GM12878 (cell line): ENCODE data around the gene C4orf17. TPM values are rescaled to one million over a fixed set of nuclear protein-coding genes. Genes with fewer than 3 reads are reported as not detected.

Experiments used
- BCL11A ChIP-seq: IDR thresholded peaks from 2 replicates; pipeline ENCODE4 v1.6.1; 2011; ENCODE audit warnings: low read depth, low read length
- BMI1 ChIP-seq: fragments of 450-650 bp; IDR thresholded peaks from 2 replicates; pipeline ENCODE4 v1.6.1; 2016; ENCODE audit warnings: mild to moderate bottlenecking, moderate library complexity, borderline replicate concordance
- IKZF1 ChIP-seq: fragments of 450-650 bp; conservative IDR thresholded peaks from 2 replicates; pipeline ENCODE4 v1.6.1; 2017; ENCODE audit warnings: antibody characterized with exemption, mild to moderate bottlenecking
- IRF4 ChIP-seq: IDR thresholded peaks from 2 replicates; pipeline ENCODE4 v1.6.1; 2011; ENCODE audit warnings: low read depth, low read length
- POLR2AphosphoS2 ChIP-seq: IDR thresholded peaks from 2 replicates; pipeline ENCODE4 v1.6.1; 2011; ENCODE audit warnings: low read depth, mild to moderate bottlenecking, low read length, improper control_type of control experiment, moderate library complexity
- RAD51 ChIP-seq: fragments of 450-650 bp; IDR thresholded peaks from 2 replicates; pipeline ENCODE4 v1.6.1; 2016; ENCODE audit warnings: moderate library complexity, mild to moderate bottlenecking, inconsistent platforms
- REST ChIP-seq: IDR thresholded peaks from 2 replicates; pipeline ENCODE4 v1.6.1; 2012; ENCODE audit warnings: mild to moderate bottlenecking, low read depth, low read length
- SIX5 ChIP-seq: IDR thresholded peaks from 2 replicates; pipeline ENCODE4 v1.6.1; 2011; ENCODE audit warnings: mild to moderate bottlenecking, low read depth, low read length, moderate library complexity; ENCODE audit not compliant: severe bottlenecking
- SPI1 ChIP-seq: IDR thresholded peaks from 2 replicates; pipeline ENCODE4 v1.6.1; 2011; ENCODE audit warnings: low read depth, mild to moderate bottlenecking, low read length, moderate library complexity, borderline replicate concordance; ENCODE audit not compliant: insufficient read depth
- ZNF217 ChIP-seq: fragments of 450-650 bp; IDR thresholded peaks from 2 replicates; pipeline ENCODE4 v1.6.1; 2017; ENCODE audit warnings: antibody characterized with exemption, mild to moderate bottlenecking
- polyA plus RNA-seq, 11 experiments: library from polyadenylated mRNA; depleted of rRNA in 4 of 11; unstranded in 6 of 11; stranded (reverse) in 5 of 11; fragments of >200 nt; fragmentation: Nextera tagmentation in 4 of 11; fragmentation: Illumina TruSeq in 1 of 11; extraction: Ambion mirVana in 4 of 11; extraction: Trizol in 1 of 11; gene quantifications; 1 replicate in 1 of 11; 2 replicates in 10 of 11; pipeline versions ENCODE4 v1.2.1 to v1.2.3, GENCODE V29; 2011 to 2016; ENCODE audit warnings: inconsistent platforms in 2 of 11, missing spikeins in 2 of 11, low read depth in 1 of 11
- total RNA-seq, 4 experiments: library from RNA; depleted of rRNA in 3 of 4; stranded (reverse); fragments of >200 nt in 3 of 4; fragmentation: Illumina TruSeq in 1 of 4; extraction: Trizol in 1 of 4; gene quantifications; 2 replicates each; pipeline versions ENCODE4 v1.2.1 to v1.2.3, GENCODE V29; 2013 to 2021

Gene C4orf17
- total and polyA plus RNA-seq, 10 of the 15 experiments (the other 5 are each of a cell fraction or from before 2014, with no cell fraction given): not detected

- 0 out of 2 replicates have a peak, but pooled peaks have one; percentile 35 for TF ChIP-seq ZNF217
- no peak for TF ChIP-seq REST
- no peak for TF ChIP-seq POLR2AphosphoS2
- TF ChIP-seq SPI1: peak; percentile 87
- no peak for TF ChIP-seq SIX5
- peak; percentile 33; the same call in 1 of the 2 replicates for TF ChIP-seq IKZF1
- TF ChIP-seq RAD51: no peak
- no peak for TF ChIP-seq BCL11A
- no peak for TF ChIP-seq IRF4
- TF ChIP-seq BMI1: peak; percentile 61; the same call in 1 of the 2 replicates
Measured at GRCh38 chr4:99574530-99575324, 63.9 kb downstream of the C4orf17 start, which contains the start of gene MTTP (continued).
